ENCODE data around the gene BABAM2. TPM values are rescaled to one million over a fixed set of nuclear protein-coding genes. Genes with fewer than 3 reads are reported as not detected.

The BABAM2 gene
- total RNA-seq, 1 experiment from 2014 or later: 27.1 TPM

GRCh38 chr2:28318462-28319117, 428.1 kb downstream of the BABAM2 start:
- peak overlapping the region in 2 of 3 experiments; percentile 12 to 25; a peak in 2 of 7 replicates for H3K27ac Mint-ChIP-seq
- H3K4me1 ChIP-seq (ENCODE audit: insufficient read depth, low read length): peaks cover 23% of the 10 kb centered on the region

More at GRCh38 chr2:28318462-28319117, 428.1 kb downstream of the BABAM2 start:
- H3K27ac ChIP-seq (ENCODE audit: insufficient read length, low read depth, low read length): no peak overlapping the region
- TF ChIP-seq, protein P1, sequence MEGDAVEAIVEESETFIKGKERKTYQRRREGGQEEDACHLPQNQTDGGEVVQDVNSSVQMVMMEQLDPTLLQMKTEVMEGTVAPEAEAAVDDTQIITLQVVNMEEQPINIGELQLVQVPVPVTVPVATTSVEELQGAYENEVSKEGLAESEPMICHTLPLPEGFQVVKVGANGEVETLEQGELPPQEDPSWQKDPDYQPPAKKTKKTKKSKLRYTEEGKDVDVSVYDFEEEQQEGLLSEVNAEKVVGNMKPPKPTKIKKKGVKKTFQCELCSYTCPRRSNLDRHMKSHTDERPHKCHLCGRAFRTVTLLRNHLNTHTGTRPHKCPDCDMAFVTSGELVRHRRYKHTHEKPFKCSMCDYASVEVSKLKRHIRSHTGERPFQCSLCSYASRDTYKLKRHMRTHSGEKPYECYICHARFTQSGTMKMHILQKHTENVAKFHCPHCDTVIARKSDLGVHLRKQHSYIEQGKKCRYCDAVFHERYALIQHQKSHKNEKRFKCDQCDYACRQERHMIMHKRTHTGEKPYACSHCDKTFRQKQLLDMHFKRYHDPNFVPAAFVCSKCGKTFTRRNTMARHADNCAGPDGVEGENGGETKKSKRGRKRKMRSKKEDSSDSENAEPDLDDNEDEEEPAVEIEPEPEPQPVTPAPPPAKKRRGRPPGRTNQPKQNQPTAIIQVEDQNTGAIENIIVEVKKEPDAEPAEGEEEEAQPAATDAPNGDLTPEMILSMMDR (conservative IDR thresholded peaks at IDR 0.05): no peak
- H3K18ac ChIP-seq (ENCODE audit: insufficient read length, low read depth, low read length): no peak overlapping the region
- no peak overlapping the region for H2BK20ac ChIP-seq (ENCODE audit: low read depth, low read length, poor library complexity, severe bottlenecking)
- no peaks in the 10 kb centered on the region; the same call in 1 of the 2 replicates for H3K27me3 ChIP-seq (ENCODE audit: insufficient read depth, low read length)
- Mint-ChIP-seq H3K27me3 (ENCODE audit: low read depth) (no peaks in the 10 kb centered on the region), H3K4me3 (no peak overlapping the region), H3K9me3 (no peaks in the 10 kb centered on the region), H3K4me1 (peaks cover 58 to 70% of the 10 kb centered on the region in 2 experiments), H3K36me3 (ENCODE audit: insufficient read depth in 1 of 3, low read depth in 3 of 3) (no peaks in the 10 kb centered on the region)
- no peak overlapping the region for H2AFZ ChIP-seq (ENCODE audit: low read length)
- H2BK120ac ChIP-seq (ENCODE audit: low read depth, low read length, poor library complexity, severe bottlenecking): no peak overlapping the region
- no peak overlapping the region for H3K4ac ChIP-seq (ENCODE audit: low read depth, low read length)
- H3K4me2 ChIP-seq (ENCODE audit: insufficient read depth, insufficient read length, low read length): no peak overlapping the region
- no peak overlapping the region for H4K8ac ChIP-seq (replicated peaks; ENCODE audit: insufficient read length, low read depth, low read length)
- H2AK5ac ChIP-seq (ENCODE audit: insufficient read length, low read length): no peak overlapping the region
- H4K91ac ChIP-seq (ENCODE audit: insufficient read length, low read depth, low read length): no peak overlapping the region
- H2BK15ac ChIP-seq (ENCODE audit: low read depth, low read length): no peak overlapping the region
- no peak overlapping the region for H2BK5ac ChIP-seq (ENCODE audit: insufficient read length, low read length)
- DNase-seq: no peak
- H3K23ac ChIP-seq (ENCODE audit: insufficient read length, low read depth, low read length): no peak overlapping the region
- H3T11ph ChIP-seq (ENCODE audit: low read length): no peak overlapping the region
- H3K79me2 ChIP-seq (ENCODE audit: insufficient read depth, low read length): no peaks in the 10 kb centered on the region
- H3K23me2 ChIP-seq (ENCODE audit: insufficient read length, low read depth, low read length, poor library complexity, severe bottlenecking): no peaks in the 10 kb centered on the region
- H3K79me1 ChIP-seq (ENCODE audit: insufficient read depth, low read depth, low read length, poor library complexity, severe bottlenecking): no peaks in the 10 kb centered on the region
- H4K20me1 ChIP-seq (ENCODE audit: control insufficient read depth, insufficient read depth, insufficient read length): no peaks in the 10 kb centered on the region
- H4K5ac ChIP-seq (ENCODE audit: insufficient read length, low read depth, low read length): no peak overlapping the region
- no peak overlapping the region for H2BK12ac ChIP-seq (ENCODE audit: insufficient read length, low read depth, low read length)
- H3K14ac ChIP-seq (ENCODE audit: insufficient read depth, low read length): no peak overlapping the region
- H3K9me3 ChIP-seq (ENCODE audit: control insufficient read depth, low read depth, low read length): no peaks in the 10 kb centered on the region
- H3K56ac ChIP-seq (ENCODE audit: insufficient read length, low read depth, low read length): no peak overlapping the region
- H3K9ac ChIP-seq (ENCODE audit: extremely low read depth, insufficient read length, low read length): no peak overlapping the region
- WGBS (ENCODE audit: extremely low coverage, insufficient read length, low lambda C conversion rate): no CpG with 5 or more reads among the region's 6 CpGs

All from H9 (cell line).